GM21786 (cell line): ENCODE measurements around the gene ADIRF.
"Not testable (repeated sequence)": the region's sequence is repeated elsewhere in the genome, so short reads cannot be mapped to it uniquely, and the experiment has no call there.

Experiments used
- ATAC-seq: cut with Tn5 transposase; IDR thresholded peaks from one replicate; pipeline ENCODE4 v1.9.1; 2021; ENCODE audit not compliant: unreplicated experiment

Gene ADIRF

GRCh38 chr10:86976362-86977056 lies 8.2 kb downstream of the ADIRF start:
- ATAC-seq: no peak

GRCh38 chr10:86978457-86978856 lies 10.2 kb downstream of the ADIRF start:
- not testable (repeated sequence) for ATAC-seq

GRCh38 chr10:86979296-86979818 lies 11.1 kb downstream of the ADIRF start:
- no peak for ATAC-seq

- no peak for ATAC-seq
Measured at GRCh38 chr10:86979977-86980448, 11.7 kb downstream of the ADIRF start.

GRCh38 chr10:86981020-86981419 lies 12.7 kb downstream of the ADIRF start:
- not testable (repeated sequence) for ATAC-seq

- no peak for ATAC-seq
Measured at GRCh38 chr10:86981716-86982115, 13.4 kb downstream of the ADIRF start.

GRCh38 chr10:86984498-86984897 lies 16.2 kb downstream of the ADIRF start:
- ATAC-seq: not testable (repeated sequence)

- no peak for ATAC-seq
Measured at GRCh38 chr10:86988520-86988919, 20.2 kb downstream of the ADIRF start.

GRCh38 chr10:86991362-86991761 lies 23.1 kb downstream of the ADIRF start:
- not testable (repeated sequence) for ATAC-seq

GRCh38 chr10:86992456-86992855 lies 24.2 kb downstream of the ADIRF start:
- no peak for ATAC-seq

- ATAC-seq: no peak
Measured at GRCh38 chr10:86992929-86993328, 24.6 kb downstream of the ADIRF start.

- ATAC-seq: not testable (repeated sequence)
Measured at GRCh38 chr10:86999802-87000403, 31.6 kb downstream of the ADIRF start.

GRCh38 chr10:87000491-87000890 lies 32.2 kb downstream of the ADIRF start:
- no peak for ATAC-seq

GRCh38 chr10:87007124-87007523 lies 38.8 kb downstream of the ADIRF start:
- ATAC-seq: not testable (repeated sequence)

- not testable (repeated sequence) for ATAC-seq
Measured at GRCh38 chr10:87007674-87008073, 39.4 kb downstream of the ADIRF start.

- ATAC-seq: not testable (repeated sequence)
Measured at GRCh38 chr10:87008303-87008702, 40.0 kb downstream of the ADIRF start.

- not testable (repeated sequence) for ATAC-seq
Measured at GRCh38 chr10:87009134-87009696, 40.9 kb downstream of the ADIRF start.

- ATAC-seq: not testable (repeated sequence)
Measured at GRCh38 chr10:87013528-87013927, 45.2 kb downstream of the ADIRF start.

- ATAC-seq: not testable (repeated sequence)
Measured at GRCh38 chr10:87014986-87015716, 46.9 kb downstream of the ADIRF start.

GRCh38 chr10:87018127-87018526 lies 49.8 kb downstream of the ADIRF start:
- not testable (repeated sequence) for ATAC-seq

- ATAC-seq: not testable (repeated sequence)
Measured at GRCh38 chr10:87019066-87019465, 50.8 kb downstream of the ADIRF start.
